Sigmoid colon (tissue), 7 donors: ENCODE measurements around the gene FCER2. TPM values are rescaled to one million over a fixed set of nuclear protein-coding genes. Genes with fewer than 3 reads are reported as not detected.

ENCODE experiments used
- DNase-seq: peaks from one replicate; pipeline ENCODE4 v3.0.0-alpha.2; 2019
- H3K27ac ChIP-seq, 4 donors: fragments of 200-600 bp; sonication (generic); one replicate each; pipeline ENCODE4 v1.5.1; 2016 to 2019; ENCODE audit warnings: mild to moderate bottlenecking in 1 of 4
- H3K27me3 ChIP-seq, 3 donors: fragments of 200-600 bp; sonication (generic); one replicate each; pipeline ENCODE4 v1.5.1; 2019; ENCODE audit warnings: mild to moderate bottlenecking in 1 of 3
- H3K36me3 ChIP-seq, 4 donors: fragments of 200-600 bp; sonication (generic); one replicate each; pipeline ENCODE4 v1.5.1; 2016 to 2019
- H3K4me1 ChIP-seq, 4 donors: fragments of 200-600 bp; sonication (generic); one replicate each; pipeline ENCODE4 v1.5.1; 2017 to 2019
- H3K4me3 ChIP-seq, 4 donors: fragments of 200-600 bp; sonication (generic); one replicate each; pipeline ENCODE4 v1.5.1; 2017 to 2019; ENCODE audit warnings: mild to moderate bottlenecking in 2 of 4, moderate library complexity in 1 of 4
- H3K9me3 ChIP-seq, 4 donors: fragments of 200-600 bp in 3 of 4; sonication (generic) in 3 of 4; one replicate each; pipeline versions ENCODE4 v1.5.1 to v1.6.1; 2013 to 2019
- CTCF ChIP-seq, 4 experiments: fragments of 450-650 bp in 3 of 4; fragments of 200-600 bp in 1 of 4; IDR thresholded peaks; one replicate each; pipeline ENCODE4 v1.5.1; 2016 to 2019; ENCODE audit warnings: antibody characterized with exemption in 4 of 4, mild to moderate bottlenecking in 3 of 4, moderate library complexity in 2 of 4
- EP300 ChIP-seq, 4 donors: sonication (generic); formaldehyde crosslinking; IDR thresholded peaks; one replicate each; pipeline ENCODE4 v1.6.1; 2017; ENCODE audit warnings: antibody characterized with exemption in 4 of 4
- POLR2A ChIP-seq, 2 donors: fragments of 450-650 bp; IDR thresholded peaks; one replicate each; pipeline ENCODE4 v1.6.1; 2016; ENCODE audit warnings: antibody characterized with exemption in 2 of 2, mild to moderate bottlenecking in 2 of 2, moderate library complexity in 2 of 2
- POLR2AphosphoS5 ChIP-seq, 4 donors: sonication (generic); formaldehyde crosslinking; IDR thresholded peaks; one replicate each; pipeline ENCODE4 v1.6.1; 2017; ENCODE audit warnings: antibody characterized with exemption in 4 of 4
- WGBS, 2 donors: extraction: QIAGEN DNeasy Blood & Tissue Kit; methylation state at CpG; one replicate each; pipeline ENCODE4 v1.1.7; 2013; 5-methylcytosine and 5-hydroxymethylcytosine counted together
- intact Hi-C: fragments of 100-400 bp; cut with DNase I; formaldehyde crosslinking; loops from one replicate; pipeline ENCODE4 v1.15.1; 2023
- polyA plus RNA-seq, 3 donors: library from polyadenylated mRNA; stranded (reverse); fragments of 200-250 nt; gene quantifications; one replicate each; pipeline ENCODE4 v1.2.3, GENCODE V29; 2013
- total RNA-seq, 4 donors: library from RNA; depleted of rRNA; stranded (reverse); fragments of >200 nt; gene quantifications; one replicate each; pipeline ENCODE4 v1.1.0, GENCODE V29; 2016
- donor health status: healthy with polysubstance abuse.
- donor health status: Bipolar disorder and iron deficiency.
- donor health status: healthy.

FCER2 gene
- total and polyA plus RNA-seq, 7 donors: 0.27 to 14.7 (median 0.61) TPM; not detected in 1

- Histone ChIP-seq H3K9me3 (no peaks in the 10 kb centered on the region), H3K27me3 (peaks cover 0 to 40% (median 15%) of the 10 kb centered on the region in 3 donors), H3K4me1 (peaks cover 0 to 22% (median 14%) of the 10 kb centered on the region in 4 donors), H3K4me3 (peak within 1 kb of the TSS; percentile 94 to 98 (median 97)), H3K27ac (peak within 1 kb of the TSS; percentile 86 to 90 (median 86)), H3K36me3 (peaks cover 0 to 25% (median 19%) of the 10 kb centered on the region in 4 donors)
- intact Hi-C loops: loop anchor here (1.0 to 5.0 kb wide), 4 partner anchors 28 to 122 kb away; partner anchors contain the start of genes PET100 and XAB2
- peak; percentile 89 for DNase-seq
- 0% methylated on average over 79 of the region's 79 CpGs for WGBS, 2 donors
- peak; percentile 8 to 99 (median 42) for TF ChIP-seq CTCF (IDR thresholded peaks at IDR 0.05)
- peak in 3 of 4 donors; percentile 66 to 77 (median 73) for TF ChIP-seq POLR2AphosphoS5 (IDR thresholded peaks at IDR 0.05)
- TF ChIP-seq POLR2A (IDR thresholded peaks at IDR 0.05): no peak
- no peak for TF ChIP-seq EP300 (IDR thresholded peaks at IDR 0.05)
Measured at GRCh38 chr19:7680606-7681339, 21.2 kb downstream of the FCER2 start, which contains the start of gene TRAPPC5. Gene TRAPPC5 (plus strand): TSS chr19:7680833. CDS start chr19:7682254, 1,421 bp downstream.

GRCh38 chr19:7679771-7680605 is 21.9 kb downstream of the FCER2 start:
- WGBS, 2 donors: 31 to 53% methylated on average over 22 of the region's 22 CpGs
- intact Hi-C loops: loop anchor here (1.0 to 5.0 kb wide), 4 partner anchors 28 to 122 kb away; partner anchors contain the start of genes PET100 and XAB2
- peak overlapping the region in 3 of 4 donors; percentile 94 to 98 (median 98) for H3K4me3 ChIP-seq
- H3K27ac ChIP-seq: peak overlapping the region in 1 of 4 donors; percentile 90
- peaks cover 0 to 44% (median 15%) of the 10 kb centered on the region in 3 donors for H3K27me3 ChIP-seq
- H3K36me3 ChIP-seq: peaks cover 0 to 25% (median 19%) of the 10 kb centered on the region in 4 donors
- peaks cover 0 to 22% (median 14%) of the 10 kb centered on the region in 4 donors for H3K4me1 ChIP-seq
- DNase-seq: no peak
- no peaks in the 10 kb centered on the region for H3K9me3 ChIP-seq
- TF ChIP-seq EP300 (IDR thresholded peaks at IDR 0.05) (no peak), POLR2A (IDR thresholded peaks at IDR 0.05) (no peak), CTCF (IDR thresholded peaks at IDR 0.05) (no peak), POLR2AphosphoS5 (IDR thresholded peaks at IDR 0.05) (no peak)

GRCh38 chr19:7678971-7679751 is 22.8 kb downstream of the FCER2 start:
- no peaks in the 10 kb centered on the region for H3K9me3 ChIP-seq
- H3K4me1 ChIP-seq: peaks cover 0 to 22% (median 14%) of the 10 kb centered on the region in 4 donors
- no peak overlapping the region for H3K4me3 ChIP-seq
- WGBS, 2 donors: 28 to 45% methylated on average over 30 of the region's 30 CpGs
- peaks cover 0 to 44% (median 15%) of the 10 kb centered on the region in 3 donors for H3K27me3 ChIP-seq
- no peak for DNase-seq
- H3K27ac ChIP-seq: no peak overlapping the region
- intact Hi-C loops: no loop called here
- no peak for TF ChIP-seq POLR2A (IDR thresholded peaks at IDR 0.05)
- TF ChIP-seq EP300 (IDR thresholded peaks at IDR 0.05): no peak
- no peak for TF ChIP-seq POLR2AphosphoS5 (IDR thresholded peaks at IDR 0.05)
- H3K36me3 ChIP-seq: peaks cover 0 to 21% (median 19%) of the 10 kb centered on the region in 4 donors

- Histone ChIP-seq H3K4me1 (peaks cover 0 to 22% (median 14%) of the 10 kb centered on the region in 4 donors), H3K27me3 (peaks cover 0 to 46% (median 22%) of the 10 kb centered on the region in 3 donors), H3K9me3 (no peaks in the 10 kb centered on the region), H3K36me3 (peaks cover 0 to 7% (median 7%) of the 10 kb centered on the region in 4 donors), H3K4me3 (no peak overlapping the region), H3K27ac (no peak overlapping the region)
- 46 to 58% methylated on average over 12 of the region's 12 CpGs for WGBS, 2 donors
- no peak for DNase-seq
- intact Hi-C loops: no loop called here
- TF ChIP-seq CTCF (IDR thresholded peaks at IDR 0.05): no peak
- TF ChIP-seq POLR2AphosphoS5 (IDR thresholded peaks at IDR 0.05): no peak
- TF ChIP-seq POLR2A (IDR thresholded peaks at IDR 0.05): no peak
- no peak for TF ChIP-seq EP300 (IDR thresholded peaks at IDR 0.05)
Measured at GRCh38 chr19:7677669-7678311, 24.1 kb downstream of the FCER2 start.
